Immature natural killer cell (primary cell): ENCODE measurements around the gene SLC17A7. TPM values are rescaled to one million over a fixed set of nuclear protein-coding genes. Genes with fewer than 3 reads are reported as not detected.

ENCODE experiments used
- DNase-seq, 3 donors: peaks; one replicate each; pipeline ENCODE4 v3.0.0; 2022; ENCODE audit warnings: mixed read lengths in 1 of 3
- H3K27ac Mint-ChIP-seq, 6 donors: one replicate each; pipeline ENCODE4 v1.8.0; 2020; ENCODE audit warnings: mixed read lengths in 6 of 6, mild to moderate bottlenecking in 5 of 6, inconsistent platforms in 4 of 6, moderate library complexity in 3 of 6
- H3K27me3 Mint-ChIP-seq, 3 donors: one replicate each; pipeline ENCODE4 v1.8.0; 2020 to 2021; ENCODE audit warnings: low read depth in 3 of 3, mild to moderate bottlenecking in 3 of 3, mixed read lengths in 3 of 3, moderate library complexity in 3 of 3, inconsistent platforms in 1 of 3
- H3K36me3 Mint-ChIP-seq, 3 donors: one replicate each; pipeline ENCODE4 v1.8.0; 2020; ENCODE audit warnings: mixed read lengths in 3 of 3, inconsistent platforms in 2 of 3, mild to moderate bottlenecking in 2 of 3
- H3K4me1 Mint-ChIP-seq, 2 donors: one replicate each; pipeline ENCODE4 v1.8.0; 2020; ENCODE audit warnings: inconsistent platforms in 2 of 2, mild to moderate bottlenecking in 2 of 2, mixed read lengths in 2 of 2, moderate library complexity in 1 of 2
- H3K4me3 Mint-ChIP-seq, 5 donors: one replicate each; pipeline ENCODE4 v1.8.0; 2020; ENCODE audit warnings: mild to moderate bottlenecking in 5 of 5, mixed read lengths in 5 of 5, inconsistent platforms in 3 of 5, moderate library complexity in 3 of 5
- H3K9me3 Mint-ChIP-seq, 6 donors: one replicate each; pipeline ENCODE4 v1.8.0; 2020; ENCODE audit warnings: mild to moderate bottlenecking in 6 of 6, mixed read lengths in 6 of 6, inconsistent platforms in 4 of 6, moderate library complexity in 3 of 6
- polyA plus RNA-seq, 3 donors: library from polyadenylated mRNA; unstranded; fragments of 300-500 nt; fragmentation: Illumina TruSeq; gene quantifications; one replicate each; pipeline ENCODE4 v1.2.3, GENCODE V29; 2021

The SLC17A7 gene
- polyA plus RNA-seq, 3 donors from 2014 or later, result not detected

GRCh38 chr19:49436381-49437017 is 4.8 kb downstream of the SLC17A7 start:
- Mint-ChIP-seq H3K9me3 (peaks cover 0 to 3% (median 0%) of the 10 kb centered on the region in 6 donors), H3K4me1 (peaks cover 23% of the 10 kb centered on the region in 2 donors), H3K27ac (no peak overlapping the region), H3K36me3 (peaks cover 0 to 5% (median 3%) of the 10 kb centered on the region in 3 donors), H3K4me3 (peak overlapping the region in 1 of 5 donors; percentile 48), H3K27me3 (peaks cover 42 to 59% (median 46%) of the 10 kb centered on the region in 3 donors)
- DNase-seq, result peak in 2 of 3 donors; percentile 40 to 45

GRCh38 chr19:49435670-49436069 is 5.7 kb downstream of the SLC17A7 start:
- Mint-ChIP-seq H3K27ac (no peak overlapping the region), H3K4me1 (peaks cover 17 to 21% of the 10 kb centered on the region in 2 donors), H3K4me3 (peak overlapping the region in 1 of 5 donors; percentile 48), H3K36me3 (peaks cover 0 to 3% (median under 1%) of the 10 kb centered on the region in 3 donors), H3K9me3 (peaks cover 0 to 2% (median 0%) of the 10 kb centered on the region in 6 donors), H3K27me3 (peaks cover 43 to 55% (median 46%) of the 10 kb centered on the region in 3 donors)
- DNase-seq, result no peak

GRCh38 chr19:49434907-49435583 is 6.3 kb downstream of the SLC17A7 start:
- H3K4me3 Mint-ChIP-seq, result no peak overlapping the region
- peaks cover 40 to 52% (median 43%) of the 10 kb centered on the region in 3 donors for H3K27me3 Mint-ChIP-seq

GRCh38 chr19:49433240-49433901 is 8.0 kb downstream of the SLC17A7 start:
- H3K4me1 Mint-ChIP-seq, result peaks cover 13 to 21% of the 10 kb centered on the region in 2 donors

More at GRCh38 chr19:49434907-49435583, 6.3 kb downstream of the SLC17A7 start:
- Mint-ChIP-seq H3K4me1 (peaks cover 12 to 19% of the 10 kb centered on the region in 2 donors), H3K9me3 (peaks cover 0 to 5% (median 0%) of the 10 kb centered on the region in 6 donors), H3K36me3 (no peaks in the 10 kb centered on the region), H3K27ac (no peak overlapping the region)
- no peak for DNase-seq

GRCh38 chr19:49432141-49433073 is 8.9 kb downstream of the SLC17A7 start:
- H3K27me3 Mint-ChIP-seq, result peaks cover 30 to 46% (median 37%) of the 10 kb centered on the region in 3 donors
- H3K27ac Mint-ChIP-seq, result peak overlapping the region in 1 of 6 donors; percentile 59
- peaks cover 22 to 29% of the 10 kb centered on the region in 2 donors for H3K4me1 Mint-ChIP-seq
- H3K36me3 Mint-ChIP-seq, result no peaks in the 10 kb centered on the region
- DNase-seq, result no peak
- H3K4me3 Mint-ChIP-seq, result peak overlapping the region in 3 of 5 donors; percentile 14 to 30 (median 24)
- peaks cover 0 to 3% (median 0%) of the 10 kb centered on the region in 6 donors for H3K9me3 Mint-ChIP-seq

More at GRCh38 chr19:49433240-49433901, 8.0 kb downstream of the SLC17A7 start:
- Mint-ChIP-seq H3K27me3 (peaks cover 35 to 49% (median 37%) of the 10 kb centered on the region in 3 donors), H3K36me3 (no peaks in the 10 kb centered on the region), H3K9me3 (peaks cover 0 to 3% (median 0%) of the 10 kb centered on the region in 6 donors), H3K27ac (no peak overlapping the region), H3K4me3 (peak overlapping the region in 3 of 5 donors; percentile 5 to 60 (median 45))
- no peak for DNase-seq

GRCh38 chr19:49431330-49431749 is 10.0 kb downstream of the SLC17A7 start:
- DNase-seq, result no peak

GRCh38 chr19:49430678-49431329 is 10.5 kb downstream of the SLC17A7 start:
- DNase-seq, result no peak
- H3K4me1 Mint-ChIP-seq, result peaks cover 25% of the 10 kb centered on the region in 2 donors
- H3K4me3 Mint-ChIP-seq, result no peak overlapping the region
- H3K36me3 Mint-ChIP-seq, result no peaks in the 10 kb centered on the region
- H3K27me3 Mint-ChIP-seq, result peaks cover 38 to 55% (median 44%) of the 10 kb centered on the region in 3 donors
- peaks cover 0 to 3% (median 0%) of the 10 kb centered on the region in 6 donors for H3K9me3 Mint-ChIP-seq
- peak overlapping the region in 1 of 6 donors; percentile 27 for H3K27ac Mint-ChIP-seq

More at GRCh38 chr19:49431330-49431749, 10.0 kb downstream of the SLC17A7 start:
- Mint-ChIP-seq H3K4me3 (no peak overlapping the region), H3K27ac (no peak overlapping the region), H3K36me3 (no peaks in the 10 kb centered on the region), H3K27me3 (peaks cover 38 to 53% (median 42%) of the 10 kb centered on the region in 3 donors), H3K9me3 (peaks cover 0 to 3% (median 0%) of the 10 kb centered on the region in 6 donors), H3K4me1 (peaks cover 28% of the 10 kb centered on the region in 2 donors)

- no peak for DNase-seq
- Mint-ChIP-seq H3K27ac (no peak overlapping the region), H3K4me1 (peaks cover 25% of the 10 kb centered on the region in 2 donors), H3K9me3 (peaks cover 0 to 3% (median 0%) of the 10 kb centered on the region in 6 donors), H3K4me3 (no peak overlapping the region), H3K36me3 (no peaks in the 10 kb centered on the region), H3K27me3 (peaks cover 39 to 53% (median 45%) of the 10 kb centered on the region in 3 donors)
Observed at GRCh38 chr19:49430172-49430677, 11.1 kb downstream of the SLC17A7 start.

- Mint-ChIP-seq H3K27ac (no peak overlapping the region), H3K4me1 (peaks cover 28% of the 10 kb centered on the region in 2 donors), H3K36me3 (peaks cover 0 to under 1% (median under 1%) of the 10 kb centered on the region in 3 donors), H3K4me3 (peak overlapping the region in 3 of 5 donors; percentile 27 to 67 (median 53)), H3K27me3 (peaks cover 44 to 54% (median 47%) of the 10 kb centered on the region in 3 donors), H3K9me3 (peaks cover 0 to 3% (median 0%) of the 10 kb centered on the region in 6 donors)
- no peak for DNase-seq
Observed at GRCh38 chr19:49428547-49429451, 12.5 kb downstream of the SLC17A7 start.

GRCh38 chr19:49427855-49428546 is 13.3 kb downstream of the SLC17A7 start:
- Mint-ChIP-seq H3K36me3 (peaks cover 0 to 4% (median 3%) of the 10 kb centered on the region in 3 donors), H3K27me3 (peaks cover 45 to 55% (median 47%) of the 10 kb centered on the region in 3 donors), H3K27ac (no peak overlapping the region), H3K4me3 (peak overlapping the region; percentile 27 to 71 (median 66)), H3K9me3 (peaks cover 0 to 3% (median 0%) of the 10 kb centered on the region in 6 donors), H3K4me1 (peaks cover 31 to 32% of the 10 kb centered on the region in 2 donors)
- peak in 1 of 3 donors; percentile 40 for DNase-seq

- Mint-ChIP-seq H3K4me1 (peaks cover 33 to 39% of the 10 kb centered on the region in 2 donors), H3K27ac (no peak overlapping the region), H3K27me3 (peaks cover 48 to 59% (median 50%) of the 10 kb centered on the region in 3 donors), H3K9me3 (peaks cover 0 to 3% (median 0%) of the 10 kb centered on the region in 6 donors), H3K4me3 (peak overlapping the region in 1 of 5 donors; percentile 5), H3K36me3 (peaks cover 0 to 4% (median 3%) of the 10 kb centered on the region in 3 donors)
- no peak for DNase-seq
Observed at GRCh38 chr19:49427339-49427738, 14.0 kb downstream of the SLC17A7 start.
